IMR-90 (cell line): Measurements from ENCODE around the gene PLCB4. TPM values are rescaled to one million over a fixed set of nuclear protein-coding genes. Genes with fewer than 3 reads are reported as not detected.

Source experiments
- ATAC-seq: fragments of 200-7000 bp; cut with Tn5 transposase; 2 replicates; pipeline ENCODE4 v1.9.1; 2020; ENCODE audit warnings: low read depth, mild to moderate bottlenecking, moderate library complexity
- BruUV-seq: library from RNA; stranded (reverse); fragments of 400-500 nt; replicated peaks from 2 replicates; lab custom pipeline; 2021; lab: Mats Ljungman, UMichigan
- CTCF ChIA-PET: fragments of 300-600 bp; formaldehyde crosslinking; extraction: SDS; loops from one replicate; lab custom pipeline; 2021; ENCODE audit warnings: antibody characterized with exemption; lab: Yijun Ruan, JAX
- POLR2A ChIA-PET: fragments of 300-600 bp; sonication (Branson Sonifier 250); formaldehyde crosslinking; loops from one replicate; lab custom pipeline; 2022; ENCODE audit warnings: antibody characterized with exemption; ENCODE audit not compliant: unreplicated experiment; lab: Charles Lee
- DNase-seq: peaks from one replicate; pipeline ENCODE4 v3.0.0; 2013
- H2AFZ ChIP-seq: replicated peaks from 2 replicates; pipeline ENCODE3; 2013; ENCODE audit warnings: low read length, mild to moderate bottlenecking; ENCODE audit not compliant: poor library complexity
- H2AK5ac ChIP-seq: 2 replicates; pipeline ENCODE4 v1.6.1; 2013; ENCODE audit warnings: low read depth, low read length, inconsistent platforms
- H2AK9ac ChIP-seq: replicated peaks from 2 replicates; pipeline ENCODE3; 2013; ENCODE audit warnings: mild to moderate bottlenecking, low read depth, low read length, moderate library complexity; ENCODE audit not compliant: poor library complexity
- H2BK120ac ChIP-seq: 2 replicates; pipeline ENCODE4 v1.6.1; 2013; ENCODE audit warnings: low read depth, low read length, inconsistent platforms
- H2BK15ac ChIP-seq: 3 replicates; pipeline ENCODE4 v1.6.1; 2013; ENCODE audit warnings: low read depth, low read length, inconsistent platforms
- H2BK20ac ChIP-seq: 2 replicates; pipeline ENCODE4 v1.6.1; 2013; ENCODE audit warnings: low read depth, mild to moderate bottlenecking, inconsistent platforms, low read length, moderate library complexity
- H2BK5ac ChIP-seq: 2 replicates; pipeline ENCODE4 v1.6.1; 2013; ENCODE audit warnings: mild to moderate bottlenecking, low read depth, low read length, inconsistent platforms; ENCODE audit not compliant: poor library complexity, severe bottlenecking
- H3K14ac ChIP-seq: replicated peaks from 2 replicates; pipeline ENCODE4 v1.6.1; 2013; ENCODE audit warnings: low read depth, low read length, inconsistent platforms
- H3K18ac ChIP-seq: 2 replicates; pipeline ENCODE4 v1.6.1; 2013; ENCODE audit warnings: low read depth, low read length, control low read depth
- H3K23ac ChIP-seq: 2 replicates; pipeline ENCODE4 v1.6.1; 2013; ENCODE audit warnings: low read depth, low read length, inconsistent platforms
- H3K27ac ChIP-seq: 2 replicates; pipeline ENCODE4 v1.5.1; 2013; ENCODE audit warnings: mild to moderate bottlenecking, control low read depth, low read length; ENCODE audit not compliant: insufficient read depth
- H3K27me3 ChIP-seq: 2 replicates; pipeline ENCODE4 v1.6.1; 2013; ENCODE audit warnings: low read length; ENCODE audit not compliant: control insufficient read depth, insufficient read depth
- H3K36me3 ChIP-seq: 2 replicates; pipeline ENCODE4 v1.6.1; 2013; ENCODE audit warnings: low read length, mixed read lengths; ENCODE audit not compliant: control insufficient read depth, insufficient read depth
- H3K4ac ChIP-seq: 2 replicates; pipeline ENCODE4 v1.6.1; 2013; ENCODE audit warnings: low read depth, low read length, inconsistent platforms
- H3K4me1 ChIP-seq: 2 replicates; pipeline ENCODE4 v1.6.1; 2013; ENCODE audit warnings: low read length, mixed read lengths; ENCODE audit not compliant: control insufficient read depth, insufficient read depth
- H3K4me2 ChIP-seq: 2 replicates; pipeline ENCODE4 v1.6.1; 2013; ENCODE audit warnings: low read depth, mild to moderate bottlenecking, control low read depth, low read length, moderate library complexity
- H3K4me3 ChIP-seq: 2 replicates; pipeline ENCODE4 v1.5.1; 2013; ENCODE audit warnings: low read depth, mild to moderate bottlenecking, control low read depth, low read length, moderate library complexity; ENCODE audit not compliant: insufficient read depth
- H3K56ac ChIP-seq: 2 replicates; pipeline ENCODE4 v1.6.1; 2013; ENCODE audit warnings: low read length, inconsistent platforms; ENCODE audit not compliant: insufficient read depth; ENCODE audit errors: extremely low read depth
- H3K79me1 ChIP-seq, 2 experiments: 2 replicates each; pipeline ENCODE4 v1.6.1; 2013; ENCODE audit warnings: low read length in 2 of 2, inconsistent platforms in 1 of 2, low read depth in 1 of 2
- H3K9ac ChIP-seq: 2 replicates; pipeline ENCODE4 v1.6.1; 2013; ENCODE audit warnings: low read depth, low read length, control low read depth
- H3K9me1 ChIP-seq: 2 replicates; pipeline ENCODE4 v1.6.1; 2013; ENCODE audit warnings: low read length, inconsistent platforms; ENCODE audit not compliant: insufficient read depth
- H3K9me3 ChIP-seq: 2 replicates; pipeline ENCODE4 v1.6.1; 2013; ENCODE audit warnings: low read length; ENCODE audit not compliant: control insufficient read depth, insufficient read depth
- H4K20me1 ChIP-seq: 2 replicates; pipeline ENCODE4 v1.6.1; 2013; ENCODE audit warnings: low read length, inconsistent platforms; ENCODE audit not compliant: insufficient read depth
- H4K5ac ChIP-seq: 2 replicates; pipeline ENCODE4 v1.6.1; 2013; ENCODE audit warnings: mild to moderate bottlenecking, low read depth, low read length, control low read depth
- H4K8ac ChIP-seq, 2 experiments: 2 replicates each; pipeline ENCODE4 v1.6.1; 2013; ENCODE audit warnings: low read depth in 2 of 2, low read length in 2 of 2, control low read depth in 1 of 2, inconsistent platforms in 1 of 2
- H4K91ac ChIP-seq: 2 replicates; pipeline ENCODE4 v1.6.1; 2013; ENCODE audit warnings: low read depth, low read length, inconsistent platforms; ENCODE audit not compliant: insufficient read depth
- BHLHE40 ChIP-seq: fragments of 150-350 bp; IDR thresholded peaks from 2 replicates; pipeline ENCODE4 v1.6.1; 2016; ENCODE audit warnings: mild to moderate bottlenecking, low read depth, low read length
- CEBPB ChIP-seq: IDR thresholded peaks from 2 replicates; pipeline ENCODE4 v1.6.1; 2012; ENCODE audit warnings: low read depth, low read length, improper control_type of control experiment
- CHD1 ChIP-seq: IDR thresholded peaks from 2 replicates; pipeline ENCODE4 v1.6.1; 2012; ENCODE audit warnings: low read depth, low read length, improper control_type of control experiment
- FOS ChIP-seq: fragments of 150-350 bp; IDR thresholded peaks from 2 replicates; pipeline ENCODE4 v1.6.1; 2016; ENCODE audit warnings: low read depth, low read length
- MAFK ChIP-seq: IDR thresholded peaks from 2 replicates; pipeline ENCODE4 v1.6.1; 2012; ENCODE audit warnings: low read depth, low read length, improper control_type of control experiment
- MAZ ChIP-seq: IDR thresholded peaks from 2 replicates; pipeline ENCODE4 v1.6.1; 2012; ENCODE audit warnings: low read depth, mild to moderate bottlenecking, low read length, improper control_type of control experiment, moderate library complexity, borderline replicate concordance
- NFE2L2 ChIP-seq: fragments of 150-350 bp; IDR thresholded peaks from 2 replicates; pipeline ENCODE4 v1.6.1; 2016; ENCODE audit warnings: low read depth, mild to moderate bottlenecking, low read length
- POLR2A ChIP-seq: IDR thresholded peaks from 2 replicates; pipeline ENCODE4 v1.6.1; 2012; ENCODE audit warnings: mild to moderate bottlenecking, low read depth, low read length
- RAD21 ChIP-seq: IDR thresholded peaks from 2 replicates; pipeline ENCODE4 v1.6.1; 2012; ENCODE audit warnings: low read length, improper control_type of control experiment
- SMC3 ChIP-seq: fragments of 150-350 bp; IDR thresholded peaks from 2 replicates; pipeline ENCODE4 v1.6.1; 2016; ENCODE audit warnings: low read depth, mild to moderate bottlenecking, antibody characterized with exemption, low read length, moderate library complexity
- dilution Hi-C: fragments of 300-500 bp; cut with HindIII; formaldehyde crosslinking; loops from one replicate; pipeline ENCODE4 v1.14.3; 2018; ENCODE audit warnings: low sequenced_read_pairs; ENCODE audit not compliant: unreplicated experiment
- in situ Hi-C: fragments of 300-500 bp; cut with MboI; formaldehyde crosslinking; loops from 3 replicates; pipeline ENCODE4 v1.14.3; 2019; ENCODE audit warnings: low sequenced_read_pairs, inconsistent platforms, mixed read lengths
- intact Hi-C: fragments of 100-400 bp; cut with micrococcal nuclease; formaldehyde crosslinking; loops from 2 replicates; pipeline ENCODE4 v1.10.0; 2022
- polyA plus RNA-seq, 3 experiments: library from polyadenylated mRNA; depleted of rRNA; stranded (reverse); fragments of >200 nt; gene quantifications; 2 replicates each; pipeline ENCODE4 v1.2.3, GENCODE V29; 2012; ENCODE audit warnings: low replicate concordance in 1 of 3
- total RNA-seq: library from RNA; depleted of rRNA; stranded (reverse); fragments of >200 nt; gene quantifications from 2 replicates; pipeline ENCODE4 v1.2.3, GENCODE V29; 2012
- TF ChIP-seq, protein P1 (sequence below): conservative IDR thresholded peaks from 2 replicates; pipeline ENCODE4 v1.5.1; 2012; ENCODE audit warnings: mild to moderate bottlenecking, low read depth, low read length, improper control_type of control experiment
- TF ChIP-seq, protein P2 (sequence below): fragments of 150-350 bp; IDR thresholded peaks from 2 replicates; pipeline ENCODE4 v1.6.1; 2017; ENCODE audit warnings: mild to moderate bottlenecking, antibody characterized with exemption, low read length, low read depth

Gene PLCB4
- total and polyA plus RNA-seq, 2 of the 4 experiments (the other 2 are of a cell fraction) = 12.5 to 24.0 TPM

DNA sequence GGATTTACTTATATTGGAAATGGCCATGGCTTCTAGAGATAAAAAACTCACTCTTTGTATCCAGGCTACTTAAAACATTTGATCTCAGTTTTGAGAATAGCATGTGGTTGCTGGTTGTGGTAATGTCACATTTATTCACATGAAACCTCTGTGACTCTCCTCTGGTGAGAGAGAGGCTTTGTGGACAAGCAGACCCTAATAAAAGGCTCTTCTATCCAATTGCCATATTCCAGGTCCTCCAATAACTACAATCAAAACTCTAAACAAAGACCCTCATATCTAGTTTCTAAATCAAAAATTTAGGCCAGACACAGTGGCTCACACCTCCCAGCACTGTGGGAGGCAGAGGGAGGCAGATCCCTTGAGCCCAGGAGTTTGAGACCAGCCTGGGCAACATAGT is 269.2 kb downstream of the PLCB4 start:
- H4K5ac ChIP-seq = no peak overlapping the region
- H3K23ac ChIP-seq = no peak overlapping the region
- no peak overlapping the region for H4K8ac ChIP-seq
- BruUV-seq = no TSS peak
- in situ Hi-C loops = no loop called here
- no peak overlapping the region for H2BK5ac ChIP-seq
- no peak overlapping the region for H4K91ac ChIP-seq
- no peaks in the 10 kb centered on the region for H3K27me3 ChIP-seq
- peaks cover 3% of the 10 kb centered on the region for H3K9me1 ChIP-seq
- no peak overlapping the region for H3K9ac ChIP-seq
- no peak overlapping the region for H2AK5ac ChIP-seq
- H3K36me3 ChIP-seq = peaks cover 6% of the 10 kb centered on the region
- no peak for TF ChIP-seq MAZ
- no peak for TF ChIP-seq FOS
- no peak for TF ChIP-seq BHLHE40
- no peak for TF ChIP-seq RAD21
- no peak for TF ChIP-seq POLR2A
- TF ChIP-seq, protein P1, sequence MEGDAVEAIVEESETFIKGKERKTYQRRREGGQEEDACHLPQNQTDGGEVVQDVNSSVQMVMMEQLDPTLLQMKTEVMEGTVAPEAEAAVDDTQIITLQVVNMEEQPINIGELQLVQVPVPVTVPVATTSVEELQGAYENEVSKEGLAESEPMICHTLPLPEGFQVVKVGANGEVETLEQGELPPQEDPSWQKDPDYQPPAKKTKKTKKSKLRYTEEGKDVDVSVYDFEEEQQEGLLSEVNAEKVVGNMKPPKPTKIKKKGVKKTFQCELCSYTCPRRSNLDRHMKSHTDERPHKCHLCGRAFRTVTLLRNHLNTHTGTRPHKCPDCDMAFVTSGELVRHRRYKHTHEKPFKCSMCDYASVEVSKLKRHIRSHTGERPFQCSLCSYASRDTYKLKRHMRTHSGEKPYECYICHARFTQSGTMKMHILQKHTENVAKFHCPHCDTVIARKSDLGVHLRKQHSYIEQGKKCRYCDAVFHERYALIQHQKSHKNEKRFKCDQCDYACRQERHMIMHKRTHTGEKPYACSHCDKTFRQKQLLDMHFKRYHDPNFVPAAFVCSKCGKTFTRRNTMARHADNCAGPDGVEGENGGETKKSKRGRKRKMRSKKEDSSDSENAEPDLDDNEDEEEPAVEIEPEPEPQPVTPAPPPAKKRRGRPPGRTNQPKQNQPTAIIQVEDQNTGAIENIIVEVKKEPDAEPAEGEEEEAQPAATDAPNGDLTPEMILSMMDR = no peak
- no peak for TF ChIP-seq CEBPB
- TF ChIP-seq SMC3 = no peak
- no peak for TF ChIP-seq MAFK
- TF ChIP-seq CHD1 = no peak
- no peak for TF ChIP-seq NFE2L2
- TF ChIP-seq, protein P2, sequence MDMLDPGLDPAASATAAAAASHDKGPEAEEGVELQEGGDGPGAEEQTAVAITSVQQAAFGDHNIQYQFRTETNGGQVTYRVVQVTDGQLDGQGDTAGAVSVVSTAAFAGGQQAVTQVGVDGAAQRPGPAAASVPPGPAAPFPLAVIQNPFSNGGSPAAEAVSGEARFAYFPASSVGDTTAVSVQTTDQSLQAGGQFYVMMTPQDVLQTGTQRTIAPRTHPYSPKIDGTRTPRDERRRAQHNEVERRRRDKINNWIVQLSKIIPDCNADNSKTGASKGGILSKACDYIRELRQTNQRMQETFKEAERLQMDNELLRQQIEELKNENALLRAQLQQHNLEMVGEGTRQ = no peak
- dilution Hi-C loops = no loop called here
- H3K9me3 ChIP-seq = no peaks in the 10 kb centered on the region
- no peak overlapping the region for H3K27ac ChIP-seq
- intact Hi-C loops = no loop called here
- no peaks in the 10 kb centered on the region; the same call in 1 of the 2 replicates for H3K4me1 ChIP-seq
- no peaks in the 10 kb centered on the region for H4K20me1 ChIP-seq
- no peak overlapping the region for H3K56ac ChIP-seq
- no peak overlapping the region for H2BK120ac ChIP-seq
- DNase-seq = no peak
- ChIA-PET CTCF (no interaction called here), POLR2A (no interaction called here)
- no peak overlapping the region for H2BK15ac ChIP-seq
- no peak overlapping the region for H3K4me3 ChIP-seq
- H3K79me1 ChIP-seq = peaks cover 22 to 39% of the 10 kb centered on the region in 2 experiments; a peak in 3 of 4 replicates
- H3K4ac ChIP-seq = no peak overlapping the region
- no peak overlapping the region for H2AFZ ChIP-seq
- no peak overlapping the region for H3K14ac ChIP-seq
- H3K18ac ChIP-seq = no peak overlapping the region
- no peak overlapping the region for H3K4me2 ChIP-seq
- ATAC-seq = no peak
- H2BK20ac ChIP-seq = no peak overlapping the region
- no peak overlapping the region for H2AK9ac ChIP-seq
